Stimulated activated naive CD8-positive, alpha-beta T cell treated with anti-CD3 and anti-CD28 coated beads, Interleukin-15, Interleukin-2, amounts not matched to agents 100 U/mL and 50 U/mL, for 24 hours (primary cell): ENCODE results near the gene PNMA6E.

Source experiments
- ATAC-seq: fragments of 150-1000 bp; cut with Tn5 transposase; one replicate; pipeline ENCODE4 v1.10.0; 2021
- DNase-seq: peaks from one replicate; pipeline ENCODE4 v3.0.0; 2021

PNMA6E gene

DNA sequence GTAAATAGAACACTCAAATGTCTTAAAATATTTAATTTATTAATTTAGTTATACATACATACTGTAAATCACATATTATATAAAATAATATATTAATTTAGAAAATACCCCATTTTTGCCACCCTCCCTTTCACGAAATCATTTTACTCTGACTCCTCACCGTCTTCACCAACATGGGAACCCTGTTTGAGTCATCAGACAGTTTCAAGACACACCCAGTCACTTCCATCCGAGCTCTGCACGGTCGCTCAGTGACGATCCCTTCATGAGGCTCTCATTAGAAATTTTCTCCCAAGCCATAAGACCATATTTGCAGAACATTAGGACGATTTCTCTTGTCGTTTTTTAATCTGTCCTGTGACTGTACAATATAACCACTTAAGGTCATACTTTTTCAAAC is 52.7 kb downstream of the PNMA6E start:
- ATAC-seq (no peak), DNase-seq (no peak)

DNA sequence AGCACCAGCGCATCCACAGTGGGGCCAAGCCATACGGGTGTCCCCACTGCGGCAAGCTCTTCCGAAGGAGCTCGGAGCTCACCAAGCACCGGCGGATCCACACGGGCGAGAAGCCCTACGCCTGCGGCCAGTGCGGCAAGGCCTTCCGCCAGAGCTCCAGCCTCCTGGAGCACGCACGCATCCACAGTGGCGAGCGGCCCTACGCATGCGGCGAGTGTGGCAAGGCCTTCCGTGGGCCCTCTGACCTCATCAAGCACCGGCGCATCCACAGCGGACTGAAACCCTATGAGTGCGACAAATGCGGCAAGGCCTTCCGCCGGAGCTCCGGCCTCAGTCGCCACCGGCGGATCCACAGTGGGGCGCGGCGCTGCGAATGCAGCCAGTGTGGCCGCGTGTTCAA is 53.6 kb downstream of the PNMA6E start:
- ATAC-seq (no peak), DNase-seq (no peak)
